Mucosa of rectum (tissue), 2 donors: Measurements from ENCODE around the gene MACROH2A1.

Source experiments
- H3K27ac ChIP-seq, 2 donors: one replicate each; pipeline ENCODE4 v1.7.0; 2013; ENCODE audit warnings: inconsistent platforms in 2 of 2, low read depth in 2 of 2, low read length in 2 of 2
- H3K27me3 ChIP-seq, 2 donors: one replicate each; pipeline ENCODE4 v1.7.0; 2013; ENCODE audit warnings: low read length in 2 of 2; ENCODE audit not compliant: control insufficient read depth in 2 of 2, insufficient read depth in 2 of 2
- H3K36me3 ChIP-seq, 2 donors: one replicate each; pipeline ENCODE4 v1.7.0; 2013; ENCODE audit warnings: low read length in 2 of 2; ENCODE audit not compliant: control insufficient read depth in 2 of 2, insufficient read depth in 2 of 2
- H3K4me1 ChIP-seq, 2 donors: one replicate each; pipeline ENCODE4 v1.7.0; 2013; ENCODE audit warnings: low read length in 2 of 2, mild to moderate bottlenecking in 1 of 2; ENCODE audit not compliant: control insufficient read depth in 2 of 2, insufficient read depth in 2 of 2
- H3K4me3 ChIP-seq, 2 donors: one replicate each; pipeline ENCODE4 v1.7.0; 2013; ENCODE audit warnings: low read length in 2 of 2
- H3K9ac ChIP-seq, 2 donors: one replicate each; pipeline ENCODE4 v1.7.0; 2013; ENCODE audit warnings: low read length in 2 of 2, low read depth in 1 of 2, mild to moderate bottlenecking in 1 of 2
- H3K9me3 ChIP-seq, 2 donors: one replicate each; pipeline ENCODE4 v1.7.0; 2013; ENCODE audit warnings: low read length in 2 of 2; ENCODE audit not compliant: control insufficient read depth in 2 of 2
- donor health status: healthy.
- donor health status: Normal muscosa, but diverticular disease.

The MACROH2A1 gene

GRCh38 chr5:135425641-135426040 is 26.6 kb upstream of the MACROH2A1 start:
- Histone ChIP-seq H3K4me1 (peaks cover 0 to 6% of the 10 kb centered on the region in 2 donors), H3K9me3 (peaks cover 3 to 4% of the 10 kb centered on the region in 2 donors), H3K4me3 (no peak overlapping the region), H3K27ac (peak overlapping the region in 1 of 2 donors; percentile 18), H3K9ac (no peak overlapping the region), H3K27me3 (peaks cover 0 to 2% of the 10 kb centered on the region in 2 donors), H3K36me3 (no peaks in the 10 kb centered on the region)

GRCh38 chr5:135423846-135424168 is 24.8 kb upstream of the MACROH2A1 start:
- H3K36me3 ChIP-seq, result no peaks in the 10 kb centered on the region
- no peak overlapping the region for H3K27ac ChIP-seq
- H3K9ac ChIP-seq, result no peak overlapping the region
- H3K27me3 ChIP-seq, result peaks cover 0 to 2% of the 10 kb centered on the region in 2 donors
- H3K4me1 ChIP-seq, result peaks cover 0 to 6% of the 10 kb centered on the region in 2 donors
- no peak overlapping the region for H3K4me3 ChIP-seq
- H3K9me3 ChIP-seq, result peaks cover 3 to 4% of the 10 kb centered on the region in 2 donors

GRCh38 chr5:135423146-135423845 is 24.3 kb upstream of the MACROH2A1 start:
- Histone ChIP-seq H3K27me3 (no peaks in the 10 kb centered on the region), H3K4me3 (no peak overlapping the region), H3K27ac (peak overlapping the region in 1 of 2 donors; percentile 20), H3K36me3 (no peaks in the 10 kb centered on the region), H3K4me1 (peaks cover 0 to 6% of the 10 kb centered on the region in 2 donors), H3K9ac (no peak overlapping the region), H3K9me3 (no peaks in the 10 kb centered on the region)

GRCh38 chr5:135422419-135422818 is 23.4 kb upstream of the MACROH2A1 start:
- Histone ChIP-seq H3K4me1 (peaks cover 0 to 6% of the 10 kb centered on the region in 2 donors), H3K9ac (no peak overlapping the region), H3K4me3 (no peak overlapping the region), H3K27ac (no peak overlapping the region), H3K27me3 (no peaks in the 10 kb centered on the region), H3K9me3 (no peaks in the 10 kb centered on the region), H3K36me3 (no peaks in the 10 kb centered on the region)

- Histone ChIP-seq H3K9ac (no peak overlapping the region), H3K9me3 (no peaks in the 10 kb centered on the region), H3K36me3 (no peaks in the 10 kb centered on the region), H3K4me3 (no peak overlapping the region), H3K4me1 (no peaks in the 10 kb centered on the region), H3K27me3 (no peaks in the 10 kb centered on the region), H3K27ac (no peak overlapping the region)
Observed at GRCh38 chr5:135417083-135417482, 18.1 kb upstream of the MACROH2A1 start.

- H3K36me3 ChIP-seq, result no peaks in the 10 kb centered on the region
- H3K27me3 ChIP-seq, result no peaks in the 10 kb centered on the region
- no peak overlapping the region for H3K9ac ChIP-seq
- no peaks in the 10 kb centered on the region for H3K4me1 ChIP-seq
- no peak overlapping the region for H3K4me3 ChIP-seq
- no peak overlapping the region for H3K27ac ChIP-seq
- peaks cover 0 to 4% of the 10 kb centered on the region in 2 donors for H3K9me3 ChIP-seq
Observed at GRCh38 chr5:135405082-135405481, 6.1 kb upstream of the MACROH2A1 start.

- no peak overlapping the region for H3K4me3 ChIP-seq
- no peaks in the 10 kb centered on the region for H3K27me3 ChIP-seq
- no peak overlapping the region for H3K27ac ChIP-seq
- H3K4me1 ChIP-seq, result peaks cover 5 to 13% of the 10 kb centered on the region in 2 donors
- no peaks in the 10 kb centered on the region for H3K36me3 ChIP-seq
- H3K9ac ChIP-seq, result no peak overlapping the region
- H3K9me3 ChIP-seq, result peaks cover 0 to 4% of the 10 kb centered on the region in 2 donors
Observed at GRCh38 chr5:135402031-135402430, 3.0 kb upstream of the MACROH2A1 start.

GRCh38 chr5:135400866-135401265 is 1.8 kb upstream of the MACROH2A1 start:
- peaks cover 7 to 21% of the 10 kb centered on the region in 2 donors for H3K4me1 ChIP-seq
- no peak overlapping the region for H3K4me3 ChIP-seq
- no peaks in the 10 kb centered on the region for H3K36me3 ChIP-seq
- no peak overlapping the region for H3K9ac ChIP-seq
- no peak overlapping the region for H3K27ac ChIP-seq
- no peaks in the 10 kb centered on the region for H3K27me3 ChIP-seq
- peaks cover 0 to 4% of the 10 kb centered on the region in 2 donors for H3K9me3 ChIP-seq

- peak overlapping the region; percentile 79 to 88 for H3K9ac ChIP-seq
- H3K4me1 ChIP-seq, result peaks cover 12 to 24% of the 10 kb centered on the region in 2 donors
- no peaks in the 10 kb centered on the region for H3K36me3 ChIP-seq
- H3K4me3 ChIP-seq, result peak overlapping the region; percentile 68 to 83
- peaks cover 0 to 2% of the 10 kb centered on the region in 2 donors for H3K9me3 ChIP-seq
- H3K27me3 ChIP-seq, result no peaks in the 10 kb centered on the region
- peak overlapping the region; percentile 84 to 90 for H3K27ac ChIP-seq
Observed at GRCh38 chr5:135399794-135400542, 937 bp upstream of the MACROH2A1 start.

- no peaks in the 10 kb centered on the region for H3K9me3 ChIP-seq
- peak overlapping the region; percentile 84 to 90 for H3K27ac ChIP-seq
- no peaks in the 10 kb centered on the region for H3K27me3 ChIP-seq
- H3K36me3 ChIP-seq, result peaks cover 0 to 2% of the 10 kb centered on the region in 2 donors
- H3K4me1 ChIP-seq, result peaks cover 22 to 24% of the 10 kb centered on the region in 2 donors
- peak overlapping the region; percentile 88 for H3K9ac ChIP-seq
- peak overlapping the region; percentile 68 to 83 for H3K4me3 ChIP-seq
Observed at GRCh38 chr5:135398160-135398854, 724 bp downstream of the MACROH2A1 start.
